ENCODE results near the gene XPR1. TPM values are rescaled to one million over a fixed set of nuclear protein-coding genes. Genes with fewer than 3 reads are reported as not detected.

The XPR1 gene
- total RNA-seq, 1 donor from 2014 or later: 46.7 TPM

DNA sequence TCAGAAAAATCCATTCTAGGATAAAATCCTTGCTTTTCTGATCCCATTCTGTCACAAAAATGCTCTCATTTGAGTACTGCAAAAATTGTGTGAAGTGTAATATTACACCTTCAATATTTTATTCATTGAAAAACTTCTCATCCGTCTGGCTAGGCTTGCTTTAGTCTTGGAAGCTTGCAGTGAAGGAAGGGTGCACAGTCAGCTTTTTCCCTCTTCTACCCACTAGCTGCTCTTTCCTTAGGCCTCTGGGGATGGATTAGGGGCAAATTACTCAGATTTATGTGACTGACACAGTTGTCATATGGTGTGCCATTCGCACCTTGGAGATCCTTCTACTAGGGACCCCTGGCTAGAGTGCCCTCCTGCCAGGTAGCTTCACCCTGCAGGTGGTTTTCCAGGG, 40.9 kb upstream of the XPR1 start:
- no peak overlapping the region for H3K27ac Mint-ChIP-seq (ENCODE audit: unreplicated experiment)
- peaks cover 5% of the 10 kb centered on the region for H3K9me3 Mint-ChIP-seq
- peaks cover 26% of the 10 kb centered on the region for H3K4me1 Mint-ChIP-seq
- H3K27me3 Mint-ChIP-seq (ENCODE audit: low read depth): no peaks in the 10 kb centered on the region
- TF ChIP-seq, protein P1, sequence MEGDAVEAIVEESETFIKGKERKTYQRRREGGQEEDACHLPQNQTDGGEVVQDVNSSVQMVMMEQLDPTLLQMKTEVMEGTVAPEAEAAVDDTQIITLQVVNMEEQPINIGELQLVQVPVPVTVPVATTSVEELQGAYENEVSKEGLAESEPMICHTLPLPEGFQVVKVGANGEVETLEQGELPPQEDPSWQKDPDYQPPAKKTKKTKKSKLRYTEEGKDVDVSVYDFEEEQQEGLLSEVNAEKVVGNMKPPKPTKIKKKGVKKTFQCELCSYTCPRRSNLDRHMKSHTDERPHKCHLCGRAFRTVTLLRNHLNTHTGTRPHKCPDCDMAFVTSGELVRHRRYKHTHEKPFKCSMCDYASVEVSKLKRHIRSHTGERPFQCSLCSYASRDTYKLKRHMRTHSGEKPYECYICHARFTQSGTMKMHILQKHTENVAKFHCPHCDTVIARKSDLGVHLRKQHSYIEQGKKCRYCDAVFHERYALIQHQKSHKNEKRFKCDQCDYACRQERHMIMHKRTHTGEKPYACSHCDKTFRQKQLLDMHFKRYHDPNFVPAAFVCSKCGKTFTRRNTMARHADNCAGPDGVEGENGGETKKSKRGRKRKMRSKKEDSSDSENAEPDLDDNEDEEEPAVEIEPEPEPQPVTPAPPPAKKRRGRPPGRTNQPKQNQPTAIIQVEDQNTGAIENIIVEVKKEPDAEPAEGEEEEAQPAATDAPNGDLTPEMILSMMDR (conservative IDR thresholded peaks at IDR 0.05): no peak
- H3K4me3 Mint-ChIP-seq: no peak overlapping the region
- H3K36me3 Mint-ChIP-seq (ENCODE audit: low read depth): no peaks in the 10 kb centered on the region
- no peak for DNase-seq (ENCODE audit: low read depth, low spot score)

DNA sequence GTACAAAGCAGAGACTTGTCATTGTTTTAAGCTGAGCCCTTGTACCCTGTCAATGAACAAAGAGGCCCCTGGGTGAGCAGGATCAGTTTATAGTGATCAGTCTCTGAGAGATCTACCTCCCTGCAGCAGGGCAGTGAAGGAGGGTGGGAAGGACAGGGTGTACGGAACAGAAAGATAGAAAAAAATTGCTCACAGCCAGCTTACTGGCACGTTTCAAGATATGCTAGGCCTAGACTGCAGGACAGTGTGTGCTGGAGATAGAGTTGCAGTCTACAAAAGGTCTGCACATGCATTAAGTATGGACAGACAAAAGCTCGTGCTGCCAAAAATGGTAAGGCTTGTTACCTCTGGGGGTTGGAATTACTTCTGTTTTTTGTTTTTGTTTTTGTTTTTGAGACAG, 38.4 kb upstream of the XPR1 start:
- Mint-ChIP-seq H3K27me3 (ENCODE audit: low read depth) (no peaks in the 10 kb centered on the region), H3K4me3 (no peak overlapping the region), H3K36me3 (ENCODE audit: low read depth) (no peaks in the 10 kb centered on the region), H3K27ac (ENCODE audit: unreplicated experiment) (no peak overlapping the region), H3K4me1 (peaks cover 29% of the 10 kb centered on the region), H3K9me3 (peaks cover 3% of the 10 kb centered on the region)
- TF ChIP-seq, protein P1 (conservative IDR thresholded peaks at IDR 0.05): no peak
- DNase-seq (ENCODE audit: low read depth, low spot score): no peak

DNA sequence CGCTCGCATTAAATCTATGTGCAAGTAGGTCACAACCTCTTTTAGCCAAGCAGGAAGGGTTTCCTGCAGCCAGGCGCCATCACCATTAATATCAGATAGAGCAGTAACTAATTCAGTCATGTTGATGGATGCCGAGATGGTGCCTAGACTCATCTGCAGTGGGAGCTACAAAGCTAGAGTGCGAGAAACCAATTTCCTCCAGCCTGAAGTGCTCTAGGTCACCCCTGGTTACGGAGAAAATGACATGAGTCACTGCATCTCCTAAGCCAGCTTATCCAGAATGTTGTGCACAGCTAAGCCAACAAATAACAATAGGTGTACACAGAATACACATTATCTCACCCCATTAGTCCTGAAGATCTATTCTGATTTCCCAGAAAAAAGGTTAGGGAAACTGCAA, 37.1 kb upstream of the XPR1 start:
- no peak overlapping the region for H3K4me3 Mint-ChIP-seq
- no peaks in the 10 kb centered on the region for H3K9me3 Mint-ChIP-seq

DNA sequence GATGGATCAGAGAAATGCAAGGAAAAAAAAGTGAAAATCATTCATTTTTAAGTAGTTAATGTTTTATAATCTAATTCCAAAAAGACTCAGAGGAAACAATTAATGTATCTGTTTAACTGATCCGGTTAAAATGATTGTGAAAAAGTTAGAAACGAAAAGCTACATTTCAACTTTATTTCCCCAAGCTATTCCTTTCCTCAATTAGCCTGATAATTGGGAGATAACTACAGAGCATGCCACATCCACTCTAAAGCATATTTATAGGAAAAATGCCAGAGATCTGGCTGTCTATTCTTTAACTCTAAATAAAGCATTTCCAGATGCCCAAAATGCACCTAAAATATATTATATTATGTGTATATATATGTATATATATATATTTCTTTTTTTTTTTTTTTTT, 35.9 kb upstream of the XPR1 start:
- Mint-ChIP-seq H3K9me3 (no peaks in the 10 kb centered on the region), H3K36me3 (ENCODE audit: low read depth) (no peaks in the 10 kb centered on the region)
- TF ChIP-seq, protein P1 (conservative IDR thresholded peaks at IDR 0.05): no peak

More for the DNA sequence above, 37.1 kb upstream of the XPR1 start:
- TF ChIP-seq, protein P1 (conservative IDR thresholded peaks at IDR 0.05): no peak
- no peaks in the 10 kb centered on the region for H3K27me3 Mint-ChIP-seq (ENCODE audit: low read depth)
- DNase-seq (ENCODE audit: low read depth, low spot score): no peak
- H3K27ac Mint-ChIP-seq (ENCODE audit: unreplicated experiment): no peak overlapping the region
- peaks cover 37% of the 10 kb centered on the region for H3K4me1 Mint-ChIP-seq
- no peaks in the 10 kb centered on the region for H3K36me3 Mint-ChIP-seq (ENCODE audit: low read depth)

DNA sequence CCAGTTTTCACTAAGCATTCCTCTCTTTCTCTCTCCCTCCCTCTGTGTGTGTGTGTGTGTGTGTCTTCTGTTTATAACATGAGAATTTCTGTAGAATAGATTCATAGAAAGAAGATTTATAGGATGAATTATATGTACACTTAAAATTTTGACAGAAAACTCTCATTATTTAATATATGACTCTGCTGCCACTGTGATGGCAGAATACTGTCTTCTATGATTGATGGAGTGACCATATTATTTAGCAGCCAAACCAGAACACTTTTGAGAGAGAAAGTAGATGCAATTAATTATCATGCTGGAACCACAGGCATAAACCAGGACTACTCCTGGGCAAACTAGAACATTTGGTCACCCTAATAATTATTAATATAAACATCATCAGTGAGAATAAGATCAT, 34.3 kb upstream of the XPR1 start:
- Mint-ChIP-seq H3K9me3 (no peaks in the 10 kb centered on the region), H3K27me3 (ENCODE audit: low read depth) (no peaks in the 10 kb centered on the region), H3K4me3 (no peak overlapping the region), H3K27ac (ENCODE audit: unreplicated experiment) (no peak overlapping the region), H3K36me3 (ENCODE audit: low read depth) (no peaks in the 10 kb centered on the region), H3K4me1 (peaks cover 37% of the 10 kb centered on the region)
- TF ChIP-seq, protein P1 (conservative IDR thresholded peaks at IDR 0.05): no peak
- no peak for DNase-seq (ENCODE audit: low read depth, low spot score)

More for the DNA sequence above, 35.9 kb upstream of the XPR1 start:
- Mint-ChIP-seq H3K27ac (ENCODE audit: unreplicated experiment) (no peak overlapping the region), H3K4me3 (no peak overlapping the region), H3K4me1 (peaks cover 37% of the 10 kb centered on the region), H3K27me3 (ENCODE audit: low read depth) (no peaks in the 10 kb centered on the region)
- no peak for DNase-seq (ENCODE audit: low read depth, low spot score)

Measured in neural crest cell (in vitro differentiated cells).